ENCODE data around the gene DOHH.

GRCh38 chr19:3517638-3518037, 17.2 kb upstream of the DOHH start:
- TF ChIP-seq, protein P1, sequence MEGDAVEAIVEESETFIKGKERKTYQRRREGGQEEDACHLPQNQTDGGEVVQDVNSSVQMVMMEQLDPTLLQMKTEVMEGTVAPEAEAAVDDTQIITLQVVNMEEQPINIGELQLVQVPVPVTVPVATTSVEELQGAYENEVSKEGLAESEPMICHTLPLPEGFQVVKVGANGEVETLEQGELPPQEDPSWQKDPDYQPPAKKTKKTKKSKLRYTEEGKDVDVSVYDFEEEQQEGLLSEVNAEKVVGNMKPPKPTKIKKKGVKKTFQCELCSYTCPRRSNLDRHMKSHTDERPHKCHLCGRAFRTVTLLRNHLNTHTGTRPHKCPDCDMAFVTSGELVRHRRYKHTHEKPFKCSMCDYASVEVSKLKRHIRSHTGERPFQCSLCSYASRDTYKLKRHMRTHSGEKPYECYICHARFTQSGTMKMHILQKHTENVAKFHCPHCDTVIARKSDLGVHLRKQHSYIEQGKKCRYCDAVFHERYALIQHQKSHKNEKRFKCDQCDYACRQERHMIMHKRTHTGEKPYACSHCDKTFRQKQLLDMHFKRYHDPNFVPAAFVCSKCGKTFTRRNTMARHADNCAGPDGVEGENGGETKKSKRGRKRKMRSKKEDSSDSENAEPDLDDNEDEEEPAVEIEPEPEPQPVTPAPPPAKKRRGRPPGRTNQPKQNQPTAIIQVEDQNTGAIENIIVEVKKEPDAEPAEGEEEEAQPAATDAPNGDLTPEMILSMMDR (IDR thresholded peaks at IDR 0.05) = no peak
- TF ChIP-seq POLR2A (IDR thresholded peaks at IDR 0.05) (no peak), POLR2AphosphoS5 (IDR thresholded peaks at IDR 0.05; ENCODE audit: insufficient read depth in 1 of 2, low read depth in 1 of 2) (no peak)

Data from vagina (tissue), 2 donors.